ENCODE measurements around the gene TCF15.
A peak's percentile ranks its signal among the peaks of the same experiment; 100 is the strongest.

TCF15 gene

DNA sequence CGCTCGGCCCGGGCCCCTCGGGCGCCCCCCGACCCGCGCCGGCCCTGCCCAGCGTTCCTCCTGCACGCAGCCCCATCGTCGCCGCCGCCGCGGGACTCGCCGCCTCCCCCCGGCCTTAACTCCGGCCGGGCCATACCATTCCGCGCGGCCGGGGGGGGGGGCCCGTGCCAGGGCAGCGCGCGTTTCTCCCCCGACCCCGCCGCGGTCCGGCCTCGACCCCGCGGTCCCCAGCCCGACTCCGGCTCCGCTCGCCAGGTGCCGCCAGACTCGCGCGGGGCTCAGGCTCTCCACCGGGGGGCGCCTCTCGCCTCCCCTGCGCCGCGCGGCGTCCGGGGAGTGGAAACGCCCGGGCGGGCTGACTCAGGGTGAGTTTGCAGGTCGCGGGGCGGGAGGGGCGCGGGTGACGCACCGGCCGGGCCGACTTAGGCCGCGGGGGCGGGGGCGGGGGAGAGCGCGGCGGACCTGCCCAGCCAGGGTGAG, 43.0 kb upstream of the TCF15 start, which contains the start of gene SRXN1:
Gene SRXN1, minus strand, starts transcription at position 91 of the 480 bp plus-strand sequence. Its CDS starts 15 bp downstream, at position 76.
- FAIRE-seq (no peak), DNase-seq (ENCODE audit: insufficient read length, low spot score) (no peak)
- TF ChIP-seq, protein P1, sequence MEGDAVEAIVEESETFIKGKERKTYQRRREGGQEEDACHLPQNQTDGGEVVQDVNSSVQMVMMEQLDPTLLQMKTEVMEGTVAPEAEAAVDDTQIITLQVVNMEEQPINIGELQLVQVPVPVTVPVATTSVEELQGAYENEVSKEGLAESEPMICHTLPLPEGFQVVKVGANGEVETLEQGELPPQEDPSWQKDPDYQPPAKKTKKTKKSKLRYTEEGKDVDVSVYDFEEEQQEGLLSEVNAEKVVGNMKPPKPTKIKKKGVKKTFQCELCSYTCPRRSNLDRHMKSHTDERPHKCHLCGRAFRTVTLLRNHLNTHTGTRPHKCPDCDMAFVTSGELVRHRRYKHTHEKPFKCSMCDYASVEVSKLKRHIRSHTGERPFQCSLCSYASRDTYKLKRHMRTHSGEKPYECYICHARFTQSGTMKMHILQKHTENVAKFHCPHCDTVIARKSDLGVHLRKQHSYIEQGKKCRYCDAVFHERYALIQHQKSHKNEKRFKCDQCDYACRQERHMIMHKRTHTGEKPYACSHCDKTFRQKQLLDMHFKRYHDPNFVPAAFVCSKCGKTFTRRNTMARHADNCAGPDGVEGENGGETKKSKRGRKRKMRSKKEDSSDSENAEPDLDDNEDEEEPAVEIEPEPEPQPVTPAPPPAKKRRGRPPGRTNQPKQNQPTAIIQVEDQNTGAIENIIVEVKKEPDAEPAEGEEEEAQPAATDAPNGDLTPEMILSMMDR (IDR thresholded peaks at IDR 0.05; ENCODE audit: insufficient read depth, missing control alignments) = peak; percentile 60

DNA sequence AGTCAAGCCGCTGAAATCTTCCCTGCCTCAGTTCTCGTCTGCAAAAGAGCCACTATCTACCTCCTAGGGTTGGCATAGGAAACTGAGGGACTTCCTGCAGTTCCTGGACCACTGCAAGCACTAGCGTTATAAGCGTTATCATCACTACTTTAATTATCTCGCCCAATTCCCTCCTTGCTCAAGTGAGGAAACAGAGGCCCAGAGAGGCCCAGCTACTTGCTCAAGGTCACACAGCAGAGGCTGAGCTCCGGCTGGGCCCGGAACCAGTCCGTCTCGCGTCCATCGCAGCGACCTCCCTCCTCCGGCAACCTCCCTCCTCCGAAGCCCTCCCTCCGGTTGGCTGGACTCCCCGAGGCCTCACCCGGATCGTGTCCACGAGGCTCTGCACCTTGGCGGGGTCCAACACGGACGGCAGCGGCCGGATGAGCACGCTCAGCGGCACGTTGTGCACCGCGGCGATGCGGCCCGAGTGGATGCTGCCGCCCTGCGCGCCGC, 42.6 kb upstream of the TCF15 start:
- DNase-seq (ENCODE audit: insufficient read length, low spot score) (no peak), FAIRE-seq (no peak)
- TF ChIP-seq, protein P1 (IDR thresholded peaks at IDR 0.05; ENCODE audit: insufficient read depth, missing control alignments) = no peak

GRCh38 chr20:651713-652614, 41.9 kb upstream of the TCF15 start:
- FAIRE-seq (no peak), DNase-seq (ENCODE audit: insufficient read length, low spot score) (no peak)
- TF ChIP-seq, protein P1 (IDR thresholded peaks at IDR 0.05; ENCODE audit: insufficient read depth, missing control alignments) = no peak

DNA sequence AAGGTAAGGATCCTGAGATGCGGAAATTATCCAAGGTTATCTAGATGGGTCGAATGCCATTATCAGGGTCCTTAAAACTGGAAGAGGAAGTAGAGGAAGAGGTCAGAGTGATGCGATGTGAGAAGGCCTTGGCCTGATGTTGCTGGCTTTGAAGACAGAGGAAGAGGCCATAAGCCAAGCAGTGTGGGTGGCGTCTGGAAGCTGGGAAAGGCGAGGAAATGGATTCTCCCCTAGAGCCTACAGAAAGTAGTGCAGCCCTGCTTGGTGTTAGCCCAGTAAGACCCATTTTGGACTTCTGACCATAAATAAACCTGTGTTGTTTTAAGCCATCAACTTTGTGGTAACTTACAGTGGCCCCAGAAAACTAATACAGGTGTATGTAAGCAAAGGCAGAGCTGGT, 40.8 kb upstream of the TCF15 start:
- DNase-seq (ENCODE audit: insufficient read length, low spot score) (no peak), FAIRE-seq (no peak)
- TF ChIP-seq, protein P1 (IDR thresholded peaks at IDR 0.05; ENCODE audit: insufficient read depth, missing control alignments) = no peak

DNA sequence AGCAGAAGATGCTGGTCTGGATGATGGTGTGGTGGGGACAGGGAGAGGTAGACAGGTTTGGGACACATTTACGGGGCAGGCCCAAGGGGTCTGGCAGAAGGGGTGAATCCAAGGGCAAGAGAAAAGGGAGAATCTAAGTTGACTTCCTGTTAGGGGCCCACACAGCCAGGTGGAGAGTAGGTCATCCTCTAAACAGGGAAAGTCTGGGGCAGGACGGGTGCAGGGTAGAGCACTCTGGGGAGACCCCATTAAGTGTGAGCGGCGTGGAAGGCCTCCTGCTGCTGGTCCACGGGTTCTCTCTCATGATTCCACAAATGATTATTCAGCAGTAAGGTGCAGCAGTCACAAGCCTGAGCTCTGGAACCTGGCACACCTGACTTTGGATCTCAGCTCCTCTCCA, 40.2 kb upstream of the TCF15 start:
- DNase-seq (ENCODE audit: insufficient read length, low spot score) (no peak), FAIRE-seq (no peak)
- TF ChIP-seq, protein P1 (IDR thresholded peaks at IDR 0.05; ENCODE audit: insufficient read depth, missing control alignments) = no peak

- FAIRE-seq = no peak
- DNase-seq (ENCODE audit: insufficient read length, low spot score) = no peak
Measured at GRCh38 chr20:647479-648019, 37.4 kb upstream of the TCF15 start.

More at GRCh38 chr20:647479-648019, 37.4 kb upstream of the TCF15 start:
- TF ChIP-seq, protein P1 (IDR thresholded peaks at IDR 0.05; ENCODE audit: insufficient read depth, missing control alignments) = no peak
